ENCODE measurements around the gene MED1. TPM values are rescaled to one million over a fixed set of nuclear protein-coding genes. Genes with fewer than 3 reads are reported as not detected.

MED1 gene
- total RNA-seq, 1 experiment from 2014 or later = 41.4 TPM

GRCh38 chr17:39405436-39405835 lies 45.6 kb downstream of the MED1 start:
- H3K4me1 ChIP-seq (ENCODE audit: control insufficient read depth, insufficient read depth, low read length) = peaks cover 3% of the 10 kb centered on the region; the same call in 1 of the 2 replicates
- intact Hi-C loops (cut with micrococcal nuclease; ENCODE audit: unreplicated experiment) = no loop called here
- H3K4me3 ChIP-seq (ENCODE audit: low read depth in 2 of 2, low read length in 2 of 2) = no peak overlapping the region
- H3K27ac ChIP-seq (ENCODE audit: low read length) = no peak overlapping the region
- peaks cover 7% of the 10 kb centered on the region for H3K36me3 ChIP-seq (ENCODE audit: control insufficient read depth, insufficient read depth, low read length)
- in situ Hi-C loops (cut with HindIII; ENCODE audit: low pct_unique_long_range_greater_than_20kb, low sequenced_read_pairs) = no loop called here
- ChIA-PET CTCF (no interaction called here), POLR2A (interaction anchor here (0.6 kb wide), 1 partner anchor 90 kb away, joined by 3 read pairs; no protein-coding TSS in a partner anchor)
- BruUV-seq (replicated peaks) = no TSS peak
- DNase-seq (ENCODE audit: low read depth, low spot score) (no peak), ATAC-seq (no peak)
- no peaks in the 10 kb centered on the region for H3K9me3 ChIP-seq (ENCODE audit: control insufficient read depth, insufficient read depth, low read depth, low read length)
- H3K27me3 ChIP-seq (ENCODE audit: control insufficient read depth, insufficient read depth, low read length) = no peaks in the 10 kb centered on the region
- TF ChIP-seq, protein P1, sequence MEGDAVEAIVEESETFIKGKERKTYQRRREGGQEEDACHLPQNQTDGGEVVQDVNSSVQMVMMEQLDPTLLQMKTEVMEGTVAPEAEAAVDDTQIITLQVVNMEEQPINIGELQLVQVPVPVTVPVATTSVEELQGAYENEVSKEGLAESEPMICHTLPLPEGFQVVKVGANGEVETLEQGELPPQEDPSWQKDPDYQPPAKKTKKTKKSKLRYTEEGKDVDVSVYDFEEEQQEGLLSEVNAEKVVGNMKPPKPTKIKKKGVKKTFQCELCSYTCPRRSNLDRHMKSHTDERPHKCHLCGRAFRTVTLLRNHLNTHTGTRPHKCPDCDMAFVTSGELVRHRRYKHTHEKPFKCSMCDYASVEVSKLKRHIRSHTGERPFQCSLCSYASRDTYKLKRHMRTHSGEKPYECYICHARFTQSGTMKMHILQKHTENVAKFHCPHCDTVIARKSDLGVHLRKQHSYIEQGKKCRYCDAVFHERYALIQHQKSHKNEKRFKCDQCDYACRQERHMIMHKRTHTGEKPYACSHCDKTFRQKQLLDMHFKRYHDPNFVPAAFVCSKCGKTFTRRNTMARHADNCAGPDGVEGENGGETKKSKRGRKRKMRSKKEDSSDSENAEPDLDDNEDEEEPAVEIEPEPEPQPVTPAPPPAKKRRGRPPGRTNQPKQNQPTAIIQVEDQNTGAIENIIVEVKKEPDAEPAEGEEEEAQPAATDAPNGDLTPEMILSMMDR (IDR thresholded peaks at IDR 0.05) = no peak
- TF ChIP-seq SIN3A (IDR thresholded peaks at IDR 0.05; ENCODE audit: borderline replicate concordance, insufficient read depth, low read depth, low read length) (no peak), POLR2AphosphoS5 (IDR thresholded peaks at IDR 0.05; ENCODE audit: low read depth, low read length) (no peak), REST (IDR thresholded peaks at IDR 0.05; ENCODE audit: insufficient read depth in 1 of 2, low read depth in 2 of 2, low read length in 1 of 2) (no peak)

DNA sequence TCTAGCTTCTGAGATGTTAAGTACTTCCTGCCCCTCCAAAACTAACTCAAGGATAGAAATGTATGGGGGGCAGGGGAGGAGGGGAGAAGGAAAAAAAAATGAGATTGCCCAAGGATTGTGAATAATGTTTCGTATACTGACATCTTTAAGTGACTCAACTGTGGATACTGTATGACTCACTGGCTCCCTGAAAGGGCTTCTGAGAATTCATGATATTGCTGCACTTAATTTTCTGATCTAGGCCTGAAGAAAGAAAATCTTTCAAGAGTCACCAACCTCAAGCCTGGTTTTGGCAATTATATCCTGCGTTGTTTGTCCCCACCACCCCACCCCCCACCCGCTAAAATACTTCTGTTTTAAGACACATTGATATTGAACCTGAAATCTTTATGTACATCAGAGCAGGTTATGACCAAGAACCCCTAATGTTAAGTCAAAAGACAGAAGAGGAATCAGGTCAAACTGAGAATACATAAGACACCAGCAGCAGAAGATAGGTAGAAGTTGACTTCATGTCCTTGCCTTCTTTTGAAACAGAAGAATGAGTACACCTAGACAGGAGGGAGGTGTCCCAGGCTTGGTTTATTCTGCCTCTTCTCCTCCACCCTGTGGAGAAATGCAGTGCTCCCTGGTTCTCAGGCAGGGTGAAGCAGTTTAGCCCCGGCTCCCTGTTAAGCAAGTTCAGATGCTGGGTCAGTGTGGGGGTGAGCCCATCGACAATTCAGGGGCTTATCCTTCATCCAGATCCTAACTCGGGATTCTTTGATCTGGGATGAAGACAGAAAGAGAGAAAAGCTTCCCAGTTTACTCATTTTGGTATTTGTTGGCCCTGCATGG lies 46.3 kb downstream of the MED1 start:
- in situ Hi-C loops (cut with HindIII; ENCODE audit: low pct_unique_long_range_greater_than_20kb, low sequenced_read_pairs) (no loop called here), intact Hi-C loops (cut with micrococcal nuclease; ENCODE audit: unreplicated experiment) (no loop called here)
- no TSS peak for BruUV-seq (replicated peaks)
- no peaks in the 10 kb centered on the region for H3K9me3 ChIP-seq (ENCODE audit: control insufficient read depth, insufficient read depth, low read depth, low read length)
- no peak overlapping the region for H3K4me3 ChIP-seq (ENCODE audit: low read depth in 2 of 2, low read length in 2 of 2)
- no peak for TF ChIP-seq REST (IDR thresholded peaks at IDR 0.05; ENCODE audit: insufficient read depth in 1 of 2, low read depth in 2 of 2, low read length in 1 of 2)
- TF ChIP-seq, protein P1 (IDR thresholded peaks at IDR 0.05) = no peak
- no peak for TF ChIP-seq SIN3A (IDR thresholded peaks at IDR 0.05; ENCODE audit: borderline replicate concordance, insufficient read depth, low read depth, low read length)
- TF ChIP-seq POLR2AphosphoS5 (IDR thresholded peaks at IDR 0.05; ENCODE audit: low read depth, low read length) = no peak; the same call in 1 of the 2 replicates
- no peak for TF ChIP-seq TCF7L2 (IDR thresholded peaks at IDR 0.05; ENCODE audit: low read depth, low read length)
- no peaks in the 10 kb centered on the region for H3K27me3 ChIP-seq (ENCODE audit: control insufficient read depth, insufficient read depth, low read length)
- POLR2A ChIA-PET = interaction anchor here (0.6 kb wide), 1 partner anchor 89 kb away, joined by 3 read pairs; no protein-coding TSS in a partner anchor
- peaks cover 3% of the 10 kb centered on the region for H3K36me3 ChIP-seq (ENCODE audit: control insufficient read depth, insufficient read depth, low read length)
- H3K27ac ChIP-seq (ENCODE audit: low read length) = no peak overlapping the region
- ATAC-seq = no peak
- peaks cover 7% of the 10 kb centered on the region for H3K4me1 ChIP-seq (ENCODE audit: control insufficient read depth, insufficient read depth, low read length)
- no peak for DNase-seq (ENCODE audit: low read depth, low spot score)
- CTCF ChIA-PET = no interaction called here

Data from Panc1 (cell line).